Kidney (tissue), 14 donors: ENCODE measurements around the gene CENPB. TPM values are rescaled to one million over a fixed set of nuclear protein-coding genes. Genes with fewer than 3 reads are reported as not detected.

Source experiments
- DNase-seq, 5 donors: peaks; one replicate each; pipeline ENCODE4 v3.0.0-alpha.2; 2013 to 2020
- FAIRE-seq: peaks from 2 replicates; lab custom pipeline; 2012; peaks lifted over from hg19 to GRCh38; lab: Jason Lieb, UNC
- H3K27ac ChIP-seq, 2 donors: one replicate each; pipeline ENCODE4 v1.7.0; 2013; ENCODE audit warnings: low read depth in 2 of 2, low read length in 2 of 2, inconsistent platforms in 1 of 2
- H3K27me3 ChIP-seq: one replicate; pipeline ENCODE4 v1.7.1; 2013; ENCODE audit warnings: low read length, inconsistent platforms; ENCODE audit not compliant: control insufficient read depth, insufficient read depth
- H3K36me3 ChIP-seq, 3 donors: one replicate each; pipeline versions ENCODE4 v1.7.0 to v1.7.1; 2013; ENCODE audit warnings: low read length in 3 of 3, control low read depth in 1 of 3, inconsistent platforms in 1 of 3; ENCODE audit not compliant: insufficient read depth in 3 of 3, control insufficient read depth in 2 of 3
- H3K4me1 ChIP-seq, 3 donors: one replicate each; pipeline versions ENCODE4 v1.7.0 to v1.7.1; 2013; ENCODE audit warnings: low read length in 3 of 3, inconsistent platforms in 1 of 3, low read depth in 1 of 3; ENCODE audit not compliant: control insufficient read depth in 2 of 3, insufficient read depth in 2 of 3
- H3K4me3 ChIP-seq, 3 donors: one replicate each; pipeline versions ENCODE4 v1.7.0 to v1.8.1; 2013; ENCODE audit warnings: low read length in 3 of 3, control low read depth in 1 of 3, inconsistent platforms in 1 of 3
- H3K9ac ChIP-seq, 3 donors: one replicate each; pipeline versions ENCODE4 v1.7.0 to v1.7.1; 2013; ENCODE audit warnings: low read length in 3 of 3, control low read depth in 1 of 3, inconsistent platforms in 1 of 3
- H3K9me3 ChIP-seq, 3 donors: one replicate each; pipeline versions ENCODE4 v1.7.0 to v1.7.1; 2013; ENCODE audit warnings: low read length in 3 of 3, control low read depth in 1 of 3, inconsistent platforms in 1 of 3; ENCODE audit not compliant: control insufficient read depth in 2 of 3, insufficient read depth in 1 of 3
- intact Hi-C: fragments of 100-400 bp; cut with DNase I; formaldehyde crosslinking; loops from one replicate; pipeline ENCODE4 v1.11.1; 2022
- polyA plus RNA-seq: library from polyadenylated mRNA; stranded (reverse); fragments of 350-450 nt; fragmentation: Illumina TruSeq; extraction: RNeasy Lipid Tissue Mini Kit (QIAGEN cat#74804); gene quantifications from one replicate; pipeline ENCODE4 v1.2.3, GENCODE V29; 2014; ENCODE audit warnings: low read depth, low replicate concordance; ENCODE audit not compliant: insufficient read depth
- total RNA-seq: library from RNA; stranded (reverse); fragmentation: NEBNext Ultra II Directional; extraction: Animal tissue kit (Norgen Biotek cat#: 25700); gene quantifications from one replicate; pipeline ENCODE4 v1.2.1, GENCODE V29; 2021
- TF ChIP-seq, protein P1 (sequence below): IDR thresholded peaks from 3 replicates; pipeline ENCODE4 v1.5.1; 2012; ENCODE audit warnings: mild to moderate bottlenecking, moderate library complexity, borderline replicate concordance; ENCODE audit not compliant: insufficient read depth; ENCODE audit errors: extremely low read depth
- donor health status: control.
- donor health status: control.
- donor health status: control.
- donor health status: control.
- donor health status: control.
- donor health status: DM: yes; HTN: yes; CAD: no.
- donor health status: Normal renal cell carcinoma (clear cell type).

Gene CENPB
- total and polyA plus RNA-seq, 2 donors from 2014 or later, result 56.2 to 99.8 TPM

DNA sequence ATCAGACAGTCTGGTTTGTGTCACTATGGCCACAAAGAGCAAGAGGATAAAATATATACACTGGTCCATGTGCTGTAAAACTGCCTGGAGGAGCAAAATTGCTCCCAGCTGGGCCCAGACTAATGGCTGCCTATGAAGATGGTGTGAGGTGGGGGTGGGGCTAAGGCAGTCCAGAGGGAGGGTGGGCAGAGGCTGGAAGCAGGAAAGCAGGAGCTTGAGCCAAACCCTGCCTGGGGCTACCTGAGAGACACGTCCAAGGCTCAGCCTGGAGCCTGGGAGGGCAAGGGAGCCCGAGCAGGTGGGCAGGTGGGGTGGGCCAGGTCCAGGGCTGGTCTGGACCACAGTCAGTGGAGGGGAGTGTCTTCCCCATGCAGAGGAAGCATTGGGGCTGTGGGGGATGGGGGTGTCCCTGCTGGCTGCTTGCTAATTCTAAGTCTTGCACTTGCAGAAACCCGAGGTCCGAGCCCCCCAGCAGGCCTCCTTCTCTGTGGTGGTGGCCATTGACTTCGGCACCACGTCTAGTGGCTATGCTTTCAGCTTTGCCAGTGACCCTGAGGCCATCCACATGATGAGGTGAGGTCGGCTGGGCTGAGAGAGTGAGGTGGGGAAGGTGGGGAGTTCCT is 44.6 kb downstream of the CENPB start:
- H3K27ac ChIP-seq, result no peak overlapping the region
- no peak for FAIRE-seq

DNA sequence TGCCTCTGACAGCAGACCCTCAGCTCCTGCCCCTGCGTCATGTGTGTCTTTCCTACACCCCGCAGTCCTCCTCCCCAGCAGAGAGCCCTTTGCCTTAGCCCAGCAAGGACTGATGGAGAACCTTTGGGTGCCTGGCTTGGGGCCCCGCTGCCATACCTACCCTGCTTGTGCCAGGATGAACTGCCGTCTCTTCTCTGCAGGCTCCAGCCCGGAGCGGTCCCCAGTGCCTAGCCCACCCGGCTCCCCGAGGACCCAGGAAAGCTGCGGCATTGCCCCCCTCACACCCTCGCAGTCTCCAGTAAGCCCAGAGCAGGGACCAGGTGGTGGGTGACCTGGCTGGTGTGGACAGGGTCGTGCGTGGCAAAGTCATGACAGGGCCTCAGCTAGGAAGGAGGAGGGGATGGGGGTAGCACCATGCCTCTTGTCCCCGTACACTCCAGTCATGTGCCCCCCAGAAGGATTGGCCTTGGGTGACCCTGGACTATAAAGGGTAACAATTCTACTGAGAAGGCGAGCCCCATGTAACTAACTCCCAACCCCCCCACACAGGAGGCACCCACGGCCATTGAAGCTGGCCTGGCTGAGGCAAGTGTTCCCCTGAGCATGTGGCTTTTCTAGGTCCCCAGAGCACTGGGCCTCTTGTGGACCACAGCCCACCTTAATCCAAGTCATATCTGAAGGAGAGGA is 45.8 kb downstream of the CENPB start:
- H3K9ac ChIP-seq, result no peak overlapping the region
- DNase-seq, result peak in 1 of 5 donors; percentile 47
- peaks cover 0 to 12% (median 0%) of the 10 kb centered on the region in 3 donors for H3K4me1 ChIP-seq
- H3K27ac ChIP-seq, result no peak overlapping the region
- H3K27me3 ChIP-seq, result no peaks in the 10 kb centered on the region
- no peak overlapping the region for H3K4me3 ChIP-seq
- FAIRE-seq, result no peak
- H3K36me3 ChIP-seq, result no peaks in the 10 kb centered on the region
- no peaks in the 10 kb centered on the region for H3K9me3 ChIP-seq
- intact Hi-C loops, result no loop called here
- TF ChIP-seq, protein P1, sequence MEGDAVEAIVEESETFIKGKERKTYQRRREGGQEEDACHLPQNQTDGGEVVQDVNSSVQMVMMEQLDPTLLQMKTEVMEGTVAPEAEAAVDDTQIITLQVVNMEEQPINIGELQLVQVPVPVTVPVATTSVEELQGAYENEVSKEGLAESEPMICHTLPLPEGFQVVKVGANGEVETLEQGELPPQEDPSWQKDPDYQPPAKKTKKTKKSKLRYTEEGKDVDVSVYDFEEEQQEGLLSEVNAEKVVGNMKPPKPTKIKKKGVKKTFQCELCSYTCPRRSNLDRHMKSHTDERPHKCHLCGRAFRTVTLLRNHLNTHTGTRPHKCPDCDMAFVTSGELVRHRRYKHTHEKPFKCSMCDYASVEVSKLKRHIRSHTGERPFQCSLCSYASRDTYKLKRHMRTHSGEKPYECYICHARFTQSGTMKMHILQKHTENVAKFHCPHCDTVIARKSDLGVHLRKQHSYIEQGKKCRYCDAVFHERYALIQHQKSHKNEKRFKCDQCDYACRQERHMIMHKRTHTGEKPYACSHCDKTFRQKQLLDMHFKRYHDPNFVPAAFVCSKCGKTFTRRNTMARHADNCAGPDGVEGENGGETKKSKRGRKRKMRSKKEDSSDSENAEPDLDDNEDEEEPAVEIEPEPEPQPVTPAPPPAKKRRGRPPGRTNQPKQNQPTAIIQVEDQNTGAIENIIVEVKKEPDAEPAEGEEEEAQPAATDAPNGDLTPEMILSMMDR, result no peak

More for the DNA sequence above, 44.6 kb downstream of the CENPB start:
- Histone ChIP-seq H3K36me3 (no peaks in the 10 kb centered on the region), H3K9ac (no peak overlapping the region), H3K9me3 (no peaks in the 10 kb centered on the region), H3K27me3 (no peaks in the 10 kb centered on the region), H3K4me1 (peaks cover 0 to 12% (median 0%) of the 10 kb centered on the region in 3 donors), H3K4me3 (no peak overlapping the region)
- intact Hi-C loops, result no loop called here
- TF ChIP-seq, protein P1, result no peak
- peak in 4 of 5 donors; percentile 33 to 81 (median 59) for DNase-seq

DNA sequence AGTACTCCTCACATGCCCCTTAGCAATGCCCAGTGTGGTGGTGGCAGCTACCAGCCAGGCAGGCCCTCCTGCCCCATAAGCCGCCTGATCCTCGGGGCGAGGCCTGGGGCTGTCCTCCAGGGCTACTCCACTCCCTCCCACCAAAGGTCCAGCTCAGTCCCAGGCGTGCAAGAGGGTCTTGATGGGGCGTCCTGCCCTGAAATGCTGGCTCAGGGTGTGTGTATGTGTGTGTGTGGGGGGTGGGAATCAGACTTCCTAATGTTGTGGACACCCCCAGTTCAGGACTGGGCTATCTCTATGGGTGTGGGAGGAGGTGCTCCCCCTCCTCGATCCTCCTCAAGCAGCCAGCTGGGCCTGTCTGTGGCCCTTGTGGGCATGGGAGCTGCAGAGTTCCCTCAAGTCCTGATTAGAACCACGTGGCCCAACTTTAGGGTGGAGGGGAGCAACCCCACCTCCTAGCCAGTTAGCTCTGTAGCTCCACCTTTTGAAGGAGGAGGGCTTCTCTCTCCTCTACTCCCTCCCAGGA is 46.6 kb downstream of the CENPB start:
- Histone ChIP-seq H3K9ac (no peak overlapping the region), H3K27ac (peak overlapping the region; percentile 5 to 57), H3K27me3 (no peaks in the 10 kb centered on the region), H3K9me3 (no peaks in the 10 kb centered on the region), H3K36me3 (no peaks in the 10 kb centered on the region), H3K4me3 (no peak overlapping the region), H3K4me1 (peaks cover 0 to 12% (median 0%) of the 10 kb centered on the region in 3 donors)
- TF ChIP-seq, protein P1, result no peak
- intact Hi-C loops, result no loop called here
- no peak for DNase-seq
- no peak for FAIRE-seq
